ENCODE measurements around the gene GYG2. TPM values are rescaled to one million over a fixed set of nuclear protein-coding genes. Genes with fewer than 3 reads are reported as not detected.
"Not testable (repeated sequence)": the region's sequence is repeated elsewhere in the genome, so short reads cannot be mapped to it uniquely, and the experiment has no call there.

The GYG2 gene
- total RNA-seq, 2 donors from 2014 or later = 4.6 to 5.2 TPM

GRCh38 chrX:2889045-2889605 is 60.4 kb downstream of the GYG2 start:
- intact Hi-C loops (cut with DNase I) = no loop called here
- DNase-seq (ENCODE audit: low spot score) = no peak
- no peaks in the 10 kb centered on the region for H3K36me3 ChIP-seq
- 47% methylated on average over 11 of the region's 11 CpGs for WGBS
- TF ChIP-seq POLR2A (IDR thresholded peaks at IDR 0.05) (no peak), CTCF (IDR thresholded peaks at IDR 0.05) (no peak), POLR2AphosphoS5 (IDR thresholded peaks at IDR 0.05) (no peak)
- no peak overlapping the region for H3K27ac ChIP-seq
- H3K4me3 ChIP-seq = peak overlapping the region in 1 of 2 donors; percentile 8
- H3K9me3 ChIP-seq = no peaks in the 10 kb centered on the region
- no peaks in the 10 kb centered on the region for H3K27me3 ChIP-seq (replicated peaks; ENCODE audit: insufficient read depth)
- H3K4me1 ChIP-seq (replicated peaks) = no peaks in the 10 kb centered on the region

DNA sequence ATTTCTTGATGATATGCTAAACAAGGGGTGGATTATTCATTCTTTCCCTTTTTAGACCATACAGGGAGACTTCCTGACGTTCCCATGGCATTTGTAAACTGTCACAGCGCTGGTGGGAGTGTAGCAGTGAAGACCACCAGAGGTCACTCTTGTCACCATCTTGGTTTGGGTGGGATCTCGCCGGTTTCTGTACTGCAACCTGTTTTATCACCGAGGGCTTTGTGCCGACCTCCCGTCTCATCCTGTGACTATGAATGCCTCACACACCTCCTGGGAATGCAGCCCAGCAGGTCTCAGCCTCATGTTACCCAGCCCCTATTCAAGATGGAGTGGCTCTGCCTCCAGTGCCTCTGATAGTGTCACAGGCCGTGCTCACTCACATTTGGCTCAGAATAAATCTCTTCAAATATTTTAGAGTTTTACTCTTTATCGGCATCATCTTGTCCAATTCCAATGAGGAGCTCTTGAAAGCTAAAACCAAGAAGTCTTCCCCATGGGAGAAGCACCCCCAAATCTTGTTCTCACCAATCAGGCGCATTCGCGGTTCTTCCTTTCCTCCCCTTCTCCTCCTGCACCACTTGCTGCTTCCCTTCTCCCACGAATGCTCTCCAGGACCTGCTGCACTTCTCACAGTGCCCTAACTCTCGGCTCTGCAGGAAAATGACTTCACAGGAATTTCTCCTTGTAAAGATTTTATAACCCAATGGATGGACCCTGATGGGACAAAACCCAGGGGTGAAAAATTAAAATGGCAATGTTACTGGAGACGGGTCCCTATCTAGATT is 61.2 kb downstream of the GYG2 start:
- peak in 1 of 4 experiments; percentile 5 for TF ChIP-seq CTCF (IDR thresholded peaks at IDR 0.05)
- not testable (repeated sequence) for DNase-seq (ENCODE audit: low spot score); H3K27me3 ChIP-seq (replicated peaks; ENCODE audit: insufficient read depth)

GRCh38 chrX:2890536-2891460 is 62.1 kb downstream of the GYG2 start:
- H3K27ac ChIP-seq; H3K4me1 ChIP-seq (replicated peaks); H3K36me3 ChIP-seq; DNase-seq (ENCODE audit: low spot score); intact Hi-C loops (cut with DNase I); H3K4me3 ChIP-seq; H3K9me3 ChIP-seq; H3K27me3 ChIP-seq (replicated peaks; ENCODE audit: insufficient read depth): not testable (repeated sequence)
- WGBS = 51% methylated on average over 20 of the region's 22 CpGs

More for the DNA sequence above, 61.2 kb downstream of the GYG2 start:
- H3K9me3 ChIP-seq; H3K36me3 ChIP-seq; H3K4me1 ChIP-seq (replicated peaks); H3K27ac ChIP-seq; intact Hi-C loops (cut with DNase I): not testable (repeated sequence)
- H3K4me3 ChIP-seq = peak overlapping the region in 1 of 2 donors; percentile 8
- WGBS = 17% methylated on average over 15 of the region's 15 CpGs

- H3K36me3 ChIP-seq = no peaks in the 10 kb centered on the region
- H3K4me1 ChIP-seq (replicated peaks) = no peaks in the 10 kb centered on the region
- 88% methylated on average over 5 of the region's 5 CpGs for WGBS
- intact Hi-C loops (cut with DNase I) = no loop called here
- no peak overlapping the region for H3K27ac ChIP-seq
- no peaks in the 10 kb centered on the region for H3K9me3 ChIP-seq
- DNase-seq (ENCODE audit: low spot score) = no peak
- H3K4me3 ChIP-seq = no peak overlapping the region
- no peaks in the 10 kb centered on the region for H3K27me3 ChIP-seq (replicated peaks; ENCODE audit: insufficient read depth)
- TF ChIP-seq POLR2AphosphoS5 (IDR thresholded peaks at IDR 0.05) = no peak
- no peak for TF ChIP-seq CTCF (IDR thresholded peaks at IDR 0.05)
- TF ChIP-seq POLR2A (IDR thresholded peaks at IDR 0.05) = no peak
These were observed 64.1 kb downstream of the GYG2 start for GRCh38 chrX:2892816-2893215.

DNA sequence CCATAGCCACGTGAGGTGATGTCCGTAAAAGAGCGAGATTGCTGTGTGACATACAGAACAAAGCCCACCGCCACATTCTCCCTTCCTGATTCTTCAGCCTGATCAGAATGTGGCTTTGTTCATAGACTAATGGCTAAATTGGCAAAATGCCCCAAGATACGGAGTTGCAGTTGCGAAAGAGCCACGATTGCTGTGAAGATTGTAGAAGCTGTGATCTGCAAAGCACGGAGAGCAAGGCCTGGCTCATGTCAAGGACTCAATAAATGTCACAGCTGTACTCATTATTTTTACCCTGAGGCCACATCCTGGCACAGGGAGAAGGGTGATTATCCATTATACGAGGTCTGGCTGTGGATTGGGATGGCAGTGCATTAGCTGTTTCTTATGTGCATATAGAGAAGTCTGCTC is 66.2 kb downstream of the GYG2 start:
- H3K4me1 ChIP-seq (replicated peaks) = no peaks in the 10 kb centered on the region
- no peaks in the 10 kb centered on the region for H3K27me3 ChIP-seq (replicated peaks; ENCODE audit: insufficient read depth)
- TF ChIP-seq POLR2AphosphoS5 (IDR thresholded peaks at IDR 0.05) (peak; percentile 74), CTCF (IDR thresholded peaks at IDR 0.05) (no peak)
- H3K4me3 ChIP-seq = no peak overlapping the region
- H3K9me3 ChIP-seq = no peaks in the 10 kb centered on the region
- H3K36me3 ChIP-seq = no peaks in the 10 kb centered on the region
- intact Hi-C loops (cut with DNase I) = no loop called here
- H3K27ac ChIP-seq = no peak overlapping the region
- WGBS = 1% methylated on average over 9 of the region's 9 CpGs
- DNase-seq (ENCODE audit: low spot score) = peak; percentile 56

Measured in prostate gland (tissue), 2 donors.